MM.1S (cell line): Measurements from ENCODE around the gene MARCO.

Experiments used
- EZH2 ChIP-seq: fragments of 300-600 bp; sonication (generic); optimal IDR thresholded peaks from 2 replicates; pipeline ENCODE3; 2017; ENCODE audit warnings: low read depth, mild to moderate bottlenecking, antibody characterized with exemption, low read length, mixed read lengths
- EZH2phosphoT487 ChIP-seq: fragments of 300-600 bp; sonication (generic); IDR thresholded peaks from 2 replicates; pipeline ENCODE4 v1.6.1; 2018; ENCODE audit warnings: antibody characterized with exemption, low read length
- TF ChIP-seq, protein P1 (sequence below): fragments of 300-600 bp; sonication (generic); IDR thresholded peaks from 2 replicates; pipeline ENCODE4 v1.5.1; 2016; ENCODE audit warnings: antibody characterized with exemption, low read length, mixed read lengths

- TF ChIP-seq, protein P1, sequence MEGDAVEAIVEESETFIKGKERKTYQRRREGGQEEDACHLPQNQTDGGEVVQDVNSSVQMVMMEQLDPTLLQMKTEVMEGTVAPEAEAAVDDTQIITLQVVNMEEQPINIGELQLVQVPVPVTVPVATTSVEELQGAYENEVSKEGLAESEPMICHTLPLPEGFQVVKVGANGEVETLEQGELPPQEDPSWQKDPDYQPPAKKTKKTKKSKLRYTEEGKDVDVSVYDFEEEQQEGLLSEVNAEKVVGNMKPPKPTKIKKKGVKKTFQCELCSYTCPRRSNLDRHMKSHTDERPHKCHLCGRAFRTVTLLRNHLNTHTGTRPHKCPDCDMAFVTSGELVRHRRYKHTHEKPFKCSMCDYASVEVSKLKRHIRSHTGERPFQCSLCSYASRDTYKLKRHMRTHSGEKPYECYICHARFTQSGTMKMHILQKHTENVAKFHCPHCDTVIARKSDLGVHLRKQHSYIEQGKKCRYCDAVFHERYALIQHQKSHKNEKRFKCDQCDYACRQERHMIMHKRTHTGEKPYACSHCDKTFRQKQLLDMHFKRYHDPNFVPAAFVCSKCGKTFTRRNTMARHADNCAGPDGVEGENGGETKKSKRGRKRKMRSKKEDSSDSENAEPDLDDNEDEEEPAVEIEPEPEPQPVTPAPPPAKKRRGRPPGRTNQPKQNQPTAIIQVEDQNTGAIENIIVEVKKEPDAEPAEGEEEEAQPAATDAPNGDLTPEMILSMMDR = no peak
- no peak for TF ChIP-seq EZH2
- no peak for TF ChIP-seq EZH2phosphoT487
These were observed 48.9 kb upstream of the MARCO start for GRCh38 chr2:118893100-118893499.
